CD14-positive monocyte (primary cell): ENCODE results near the gene COTL1. TPM values are rescaled to one million over a fixed set of nuclear protein-coding genes. Genes with fewer than 3 reads are reported as not detected.

ENCODE experiments used
- DNase-seq, 3 donors: peaks; one replicate each; pipeline ENCODE4 v3.0.0-alpha.2; 2011 to 2022
- H2AFZ ChIP-seq: 2 replicates; pipeline ENCODE4 v1.6.0; 2012; ENCODE audit warnings: mild to moderate bottlenecking, low read depth, low read length, inconsistent platforms; ENCODE audit not compliant: insufficient read depth, poor library complexity, severe bottlenecking
- H3K27ac ChIP-seq, 2 donors: 1 replicate in 1 of 2; 2 replicates in 1 of 2; pipeline ENCODE4 v1.5.1; 2012 to 2013; ENCODE audit warnings: low read length in 2 of 2, control low read depth in 1 of 2, inconsistent platforms in 1 of 2, low read depth in 1 of 2, mild to moderate bottlenecking in 1 of 2
- H3K27me3 ChIP-seq, 2 donors: one replicate each; pipeline versions ENCODE4 v1.6.0 to v1.6.1; 2011 to 2013; ENCODE audit warnings: low read length in 2 of 2; ENCODE audit not compliant: control insufficient read depth in 2 of 2, insufficient read depth in 2 of 2
- H3K36me3 ChIP-seq, 2 donors: replicated peaks in 1 of 2; 1 replicate in 1 of 2; 2 replicates in 1 of 2; pipeline versions ENCODE4 v1.5.1 to v1.6.1; 2012 to 2013; ENCODE audit warnings: low read length in 2 of 2, control low read depth in 1 of 2, inconsistent platforms in 1 of 2, mild to moderate bottlenecking in 1 of 2; ENCODE audit not compliant: insufficient read depth in 2 of 2, control insufficient read depth in 1 of 2
- H3K4me1 ChIP-seq, 2 donors: 1 replicate in 1 of 2; 2 replicates in 1 of 2; pipeline versions ENCODE4 v1.5.1 to v1.6.1; 2012 to 2013; ENCODE audit warnings: low read length in 2 of 2, control low read depth in 1 of 2, inconsistent platforms in 1 of 2, mild to moderate bottlenecking in 1 of 2, moderate library complexity in 1 of 2; ENCODE audit not compliant: insufficient read depth in 2 of 2, control insufficient read depth in 1 of 2
- H3K4me2 ChIP-seq: replicated peaks from 2 replicates; pipeline ENCODE3; 2012; ENCODE audit warnings: low read length, moderate library complexity, mild to moderate bottlenecking; ENCODE audit not compliant: poor library complexity, severe bottlenecking; ENCODE audit errors: extremely low read depth
- H3K4me3 ChIP-seq, 3 experiments: fragments of 200-600 bp in 1 of 3; sonication (generic) in 1 of 3; replicated peaks in 1 of 3; 1 replicate in 2 of 3; 2 replicates in 1 of 3; pipeline ENCODE4 v1.5.1; 2011 to 2013; ENCODE audit warnings: low read length in 3 of 3, mild to moderate bottlenecking in 3 of 3, control low read depth in 2 of 3, low read depth in 2 of 3, inconsistent platforms in 1 of 3, moderate library complexity in 1 of 3
- H3K79me2 ChIP-seq: 2 replicates; pipeline ENCODE4 v1.6.0; 2012; ENCODE audit warnings: mild to moderate bottlenecking, control low read depth, inconsistent platforms, low read length, moderate library complexity; ENCODE audit not compliant: insufficient read depth
- H3K9ac ChIP-seq: 2 replicates; pipeline ENCODE4 v1.6.0; 2017; ENCODE audit warnings: low read length, mild to moderate bottlenecking; ENCODE audit not compliant: insufficient read depth, poor library complexity, severe bottlenecking
- H3K9me3 ChIP-seq, 2 donors: replicated peaks in 1 of 2; 1 replicate in 1 of 2; 2 replicates in 1 of 2; pipeline versions ENCODE4 v1.5.1 to v1.6.1; 2012 to 2013; ENCODE audit warnings: low read length in 2 of 2, control low read depth in 1 of 2; ENCODE audit not compliant: control insufficient read depth in 1 of 2, insufficient read depth in 1 of 2
- H4K20me1 ChIP-seq: 2 replicates; pipeline ENCODE4 v1.6.0; 2012; ENCODE audit warnings: mild to moderate bottlenecking, low read length, control low read depth, moderate library complexity; ENCODE audit not compliant: insufficient read depth
- H3K27ac Mint-ChIP-seq, 7 donors: one replicate each; pipeline ENCODE4 v1.8.0; 2020; ENCODE audit warnings: mild to moderate bottlenecking in 7 of 7, mixed read lengths in 7 of 7, moderate library complexity in 6 of 7, inconsistent platforms in 2 of 7
- H3K27me3 Mint-ChIP-seq, 3 donors: one replicate each; pipeline ENCODE4 v1.8.0; 2021 to 2022; ENCODE audit warnings: low read depth in 3 of 3, mild to moderate bottlenecking in 3 of 3, mixed read lengths in 3 of 3, moderate library complexity in 3 of 3, inconsistent platforms in 1 of 3
- H3K36me3 Mint-ChIP-seq, 2 donors: one replicate each; pipeline ENCODE4 v1.8.0; 2020; ENCODE audit warnings: mixed read lengths in 2 of 2, inconsistent platforms in 1 of 2, mild to moderate bottlenecking in 1 of 2
- H3K4me1 Mint-ChIP-seq: one replicate; pipeline ENCODE4 v1.8.0; 2020; ENCODE audit warnings: mild to moderate bottlenecking, mixed read lengths
- H3K4me3 Mint-ChIP-seq, 2 donors: one replicate each; pipeline ENCODE4 v1.8.0; 2020; ENCODE audit warnings: mild to moderate bottlenecking in 2 of 2, mixed read lengths in 2 of 2, moderate library complexity in 1 of 2
- H3K9me3 Mint-ChIP-seq, 7 donors: one replicate each; pipeline ENCODE4 v1.8.0; 2020 to 2022; ENCODE audit warnings: mixed read lengths in 7 of 7, mild to moderate bottlenecking in 6 of 7, moderate library complexity in 6 of 7, inconsistent platforms in 2 of 7
- CTCF ChIP-seq: fragments of 200-600 bp; IDR thresholded peaks from one replicate; pipeline ENCODE4 v1.8.0; 2022; ENCODE audit warnings: antibody characterized with exemption, mild to moderate bottlenecking
- WGBS: methylation state at CpG from one replicate; pipeline ENCODE4 v1.1.5; 2013; ENCODE audit warnings: missing lambda C conversion rate; ENCODE audit not compliant: insufficient coverage; 5-methylcytosine and 5-hydroxymethylcytosine counted together
- intact Hi-C, 2 donors: fragments of 100-400 bp; cut with micrococcal nuclease; formaldehyde crosslinking; loops; one replicate each; pipeline versions ENCODE4 v1.15.0 to v1.15.1; 2023
- polyA plus RNA-seq, 3 donors: library from polyadenylated mRNA; depleted of rRNA in 1 of 3; unstranded in 2 of 3; stranded (reverse) in 1 of 3; fragments of 300-500 nt in 2 of 3; fragments of >200 nt in 1 of 3; fragmentation: Illumina TruSeq in 2 of 3; gene quantifications; 1 replicate in 2 of 3; 2 replicates in 1 of 3; pipeline ENCODE4 v1.2.3, GENCODE V29; 2012 to 2021

Gene COTL1
- polyA plus RNA-seq, 3 donors, result 648 to 1,843 (median 1,643) TPM

DNA sequence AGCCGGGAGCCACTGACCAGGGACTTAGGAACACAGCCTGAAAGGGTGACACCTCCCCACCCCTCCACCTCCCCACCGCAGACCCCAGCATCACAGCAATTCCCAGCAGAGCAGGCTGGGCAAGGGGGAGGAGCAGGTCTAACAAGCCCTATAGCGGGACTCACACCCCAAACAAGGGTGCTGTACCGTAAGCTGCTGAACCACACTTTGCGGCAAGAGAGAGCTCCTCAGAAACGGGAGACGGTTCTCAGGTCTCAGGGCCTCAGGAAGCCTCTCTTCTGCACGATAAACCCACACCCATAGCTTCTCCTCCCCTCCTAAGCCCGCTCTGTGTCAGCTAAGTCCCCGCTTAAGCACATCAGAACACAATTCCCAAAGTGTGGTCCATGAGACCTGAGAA, 11.7 kb upstream of the COTL1 start:
- Mint-ChIP-seq H3K4me3 (no peak overlapping the region), H3K27me3 (peaks cover 1 to 4% (median 2%) of the 10 kb centered on the region in 3 donors), H3K9me3 (no peaks in the 10 kb centered on the region), H3K27ac (no peak overlapping the region), H3K36me3 (peaks cover 0 to 2% of the 10 kb centered on the region in 2 donors), H3K4me1 (peaks cover 27% of the 10 kb centered on the region)
- intact Hi-C loops, result loop anchor here in 1 of 2 donors (10.0 kb wide), 1 partner anchor 355 kb away; no protein-coding TSS in a partner anchor
- no peak for DNase-seq
- Histone ChIP-seq H3K9ac (no peak overlapping the region), H3K9me3 (no peaks in the 10 kb centered on the region), H2AFZ (no peak overlapping the region), H3K4me2 (no peak overlapping the region), H4K20me1 (no peaks in the 10 kb centered on the region), H3K4me1 (peaks cover 26 to 27% of the 10 kb centered on the region in 2 donors), H3K27me3 (no peaks in the 10 kb centered on the region), H3K79me2 (no peaks in the 10 kb centered on the region), H3K4me3 (no peak overlapping the region), H3K36me3 (no peaks in the 10 kb centered on the region), H3K27ac (no peak overlapping the region)
- TF ChIP-seq CTCF, result no peak
- WGBS, result 88% methylated on average over 5 of the region's 10 CpGs

- no peaks in the 10 kb centered on the region for H4K20me1 ChIP-seq
- Mint-ChIP-seq H3K27me3 (peaks cover 0 to 2% (median 1%) of the 10 kb centered on the region in 3 donors), H3K27ac (no peak overlapping the region), H3K9me3 (no peaks in the 10 kb centered on the region), H3K36me3 (no peaks in the 10 kb centered on the region), H3K4me3 (no peak overlapping the region), H3K4me1 (peaks cover 24% of the 10 kb centered on the region)
- H2AFZ ChIP-seq, result no peak overlapping the region
- no peak for TF ChIP-seq CTCF
- no peak overlapping the region for H3K4me3 ChIP-seq
- H3K27me3 ChIP-seq, result no peaks in the 10 kb centered on the region
- no peak overlapping the region for H3K27ac ChIP-seq
- H3K4me1 ChIP-seq, result peaks cover 26 to 27% of the 10 kb centered on the region in 2 donors
- H3K9ac ChIP-seq, result no peak overlapping the region
- intact Hi-C loops, result loop anchor here in 1 of 2 donors (10.0 kb wide), 1 partner anchor 353 kb away; no protein-coding TSS in a partner anchor
- H3K9me3 ChIP-seq, result no peaks in the 10 kb centered on the region
- H3K36me3 ChIP-seq, result no peaks in the 10 kb centered on the region
- WGBS, result 67% methylated on average over 5 of the region's 7 CpGs
- no peak overlapping the region for H3K4me2 ChIP-seq
- no peaks in the 10 kb centered on the region for H3K79me2 ChIP-seq
- DNase-seq, result no peak
Measured at GRCh38 chr16:84628226-84628731, 10.4 kb upstream of the COTL1 start.
